Lower leg skin (tissue), 4 donors: ENCODE results near the gene ITGB5. TPM values are rescaled to one million over a fixed set of nuclear protein-coding genes. Genes with fewer than 3 reads are reported as not detected.

Source experiments
- DNase-seq, 2 donors: peaks; one replicate each; pipeline ENCODE4 v3.0.0-alpha.2; 2019; ENCODE audit warnings: low spot score in 2 of 2
- H3K4me3 ChIP-seq: fragments of 200-600 bp; sonication (generic); 2 replicates; pipeline ENCODE4 v1.5.1; 2017; ENCODE audit warnings: mild to moderate bottlenecking, low read depth; ENCODE audit not compliant: poor library complexity, severe bottlenecking
- POLR2A ChIP-seq, 2 donors: fragments of 450-650 bp; IDR thresholded peaks; one replicate each; pipeline ENCODE4 v1.6.1; 2016 to 2017; ENCODE audit warnings: antibody characterized with exemption in 2 of 2, mild to moderate bottlenecking in 1 of 2, moderate library complexity in 1 of 2
- WGBS, 2 donors: methylation state at CpG; one replicate each; pipeline ENCODE4 v1.1.5; 2018; 5-methylcytosine and 5-hydroxymethylcytosine counted together
- intact Hi-C: fragments of 100-400 bp; cut with DNase I; formaldehyde crosslinking; loops from one replicate; pipeline ENCODE4 v1.15.0; 2023; ENCODE audit warnings: low total_unique reads
- total RNA-seq, 4 donors: library from RNA; depleted of rRNA; stranded (reverse); fragments of >200 nt; gene quantifications; one replicate each; pipeline ENCODE4 v1.1.0, GENCODE V29; 2016
- TF ChIP-seq, protein P1 (sequence below), 3 donors: fragments of 450-650 bp; IDR thresholded peaks; one replicate each; pipeline ENCODE4 v1.5.1; 2016; ENCODE audit warnings: antibody characterized with exemption in 3 of 3, mild to moderate bottlenecking in 3 of 3, moderate library complexity in 2 of 3

Gene ITGB5
- total RNA-seq, 4 donors from 2014 or later = 210 to 414 (median 286) TPM

DNA sequence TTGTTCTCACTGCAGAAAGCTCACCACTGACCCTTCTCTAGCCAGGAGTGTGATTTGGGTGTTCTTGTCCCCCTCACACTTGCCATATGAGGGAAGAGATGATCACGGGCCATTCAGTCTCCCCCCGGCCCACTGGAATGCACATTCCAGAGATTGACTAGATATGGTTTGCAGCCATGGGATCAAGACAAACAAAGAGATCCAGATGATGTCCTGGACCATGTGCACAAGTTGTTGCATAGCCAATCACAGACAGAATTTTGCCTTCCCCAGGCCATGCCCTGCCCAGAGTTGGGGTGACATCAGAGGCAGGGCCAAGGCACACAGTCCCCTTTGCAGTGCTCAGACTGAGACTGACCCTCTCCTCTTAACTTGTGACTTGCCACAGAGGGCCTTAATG, 32.6 kb upstream of the ITGB5 start:
- DNase-seq = no peak
- H3K4me3 ChIP-seq = no peak overlapping the region
- WGBS, 2 donors = 48 to 80% methylated on average over 2 of the region's 2 CpGs
- intact Hi-C loops = loop anchor here (2.0 to 10.0 kb wide), 2 partner anchors 63 to 515 kb away; no protein-coding TSS in a partner anchor
- TF ChIP-seq, protein P1, sequence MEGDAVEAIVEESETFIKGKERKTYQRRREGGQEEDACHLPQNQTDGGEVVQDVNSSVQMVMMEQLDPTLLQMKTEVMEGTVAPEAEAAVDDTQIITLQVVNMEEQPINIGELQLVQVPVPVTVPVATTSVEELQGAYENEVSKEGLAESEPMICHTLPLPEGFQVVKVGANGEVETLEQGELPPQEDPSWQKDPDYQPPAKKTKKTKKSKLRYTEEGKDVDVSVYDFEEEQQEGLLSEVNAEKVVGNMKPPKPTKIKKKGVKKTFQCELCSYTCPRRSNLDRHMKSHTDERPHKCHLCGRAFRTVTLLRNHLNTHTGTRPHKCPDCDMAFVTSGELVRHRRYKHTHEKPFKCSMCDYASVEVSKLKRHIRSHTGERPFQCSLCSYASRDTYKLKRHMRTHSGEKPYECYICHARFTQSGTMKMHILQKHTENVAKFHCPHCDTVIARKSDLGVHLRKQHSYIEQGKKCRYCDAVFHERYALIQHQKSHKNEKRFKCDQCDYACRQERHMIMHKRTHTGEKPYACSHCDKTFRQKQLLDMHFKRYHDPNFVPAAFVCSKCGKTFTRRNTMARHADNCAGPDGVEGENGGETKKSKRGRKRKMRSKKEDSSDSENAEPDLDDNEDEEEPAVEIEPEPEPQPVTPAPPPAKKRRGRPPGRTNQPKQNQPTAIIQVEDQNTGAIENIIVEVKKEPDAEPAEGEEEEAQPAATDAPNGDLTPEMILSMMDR (IDR thresholded peaks at IDR 0.05) = no peak
- no peak for TF ChIP-seq POLR2A (IDR thresholded peaks at IDR 0.05)

DNA sequence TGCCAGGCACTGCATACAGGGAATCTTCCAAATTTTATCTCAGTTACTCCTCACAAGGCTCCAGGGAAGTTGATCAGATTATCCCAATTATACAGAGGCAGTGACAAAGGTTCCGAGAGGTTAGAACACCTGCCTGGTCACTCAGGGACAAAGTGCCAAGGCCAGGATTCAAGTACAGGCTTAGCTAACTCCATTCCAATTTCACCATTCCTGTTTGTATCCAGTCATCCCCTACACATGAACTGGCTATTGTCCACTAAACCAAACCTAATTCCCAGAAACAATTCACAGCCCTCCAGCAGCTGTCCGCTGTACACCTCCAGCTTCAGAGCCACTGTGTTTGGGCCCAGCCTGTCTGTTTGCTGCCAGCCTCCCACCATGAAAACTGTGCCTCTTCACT, 31.4 kb upstream of the ITGB5 start:
- intact Hi-C loops = loop anchor here (2.0 kb wide), 1 partner anchor 64 kb away; no protein-coding TSS in a partner anchor
- DNase-seq = no peak
- no peak for TF ChIP-seq POLR2A (IDR thresholded peaks at IDR 0.05)
- TF ChIP-seq, protein P1 (IDR thresholded peaks at IDR 0.05) = no peak
- no peak overlapping the region for H3K4me3 ChIP-seq
- WGBS, 2 donors = 98 to 100% methylated on average over 2 of the region's 2 CpGs

DNA sequence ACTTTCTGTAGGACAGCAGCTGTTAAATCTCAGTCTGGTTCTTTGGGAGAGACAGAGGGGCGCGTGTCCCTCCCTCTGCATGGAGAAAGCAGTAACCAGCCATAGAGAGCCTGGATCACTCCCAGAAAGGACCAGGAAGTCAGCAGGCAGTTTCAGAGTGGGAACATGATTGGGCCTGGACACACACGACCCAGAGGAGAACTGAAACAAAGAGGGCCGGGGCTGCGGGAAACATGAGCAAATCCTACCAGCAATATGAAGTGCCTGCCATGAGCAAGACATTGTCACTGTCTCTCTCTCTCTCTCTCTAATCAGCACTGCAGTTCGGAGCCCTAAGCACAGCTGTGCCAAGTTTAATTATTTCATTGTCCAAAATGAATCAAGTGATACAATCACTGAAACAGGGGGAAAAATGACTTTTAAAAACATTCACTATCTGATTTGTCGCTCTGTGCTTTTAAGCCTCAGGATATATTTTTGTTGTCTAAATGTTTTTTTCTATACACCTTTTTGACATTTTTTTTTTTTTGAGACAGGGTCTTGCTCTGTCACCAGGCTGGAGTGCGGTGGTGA, 29.8 kb upstream of the ITGB5 start:
- H3K4me3 ChIP-seq = no peak overlapping the region
- no peak for DNase-seq
- intact Hi-C loops = no loop called here
- 60 to 65% methylated on average over 8 of the region's 8 CpGs for WGBS, 2 donors
- TF ChIP-seq, protein P1 (IDR thresholded peaks at IDR 0.05) = no peak
- no peak for TF ChIP-seq POLR2A (IDR thresholded peaks at IDR 0.05)

DNA sequence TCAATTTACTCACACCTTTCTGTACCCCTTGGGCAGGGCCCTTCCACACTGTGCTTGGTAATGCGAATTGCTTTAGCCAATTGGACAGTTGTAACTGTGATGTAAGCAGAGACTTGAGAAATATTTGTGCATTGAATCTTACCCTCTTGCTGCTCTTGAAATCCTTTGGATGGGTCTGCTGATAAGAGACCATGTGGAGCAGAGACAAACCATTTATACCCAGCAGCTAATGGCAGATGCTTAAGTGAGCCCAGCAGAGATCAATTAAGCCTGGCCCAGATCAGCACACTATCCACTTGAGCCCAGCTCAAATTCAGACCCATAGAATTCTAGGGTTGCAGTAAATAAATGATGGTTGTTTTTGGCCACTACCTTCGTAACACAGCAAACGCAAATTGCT, 28.1 kb upstream of the ITGB5 start:
- TF ChIP-seq, protein P1 (IDR thresholded peaks at IDR 0.05) = no peak
- TF ChIP-seq POLR2A (IDR thresholded peaks at IDR 0.05) = no peak
- DNase-seq = no peak
- H3K4me3 ChIP-seq = no peak overlapping the region
- 82 to 97% methylated on average over 3 of the region's 3 CpGs for WGBS, 2 donors
- intact Hi-C loops = no loop called here

DNA sequence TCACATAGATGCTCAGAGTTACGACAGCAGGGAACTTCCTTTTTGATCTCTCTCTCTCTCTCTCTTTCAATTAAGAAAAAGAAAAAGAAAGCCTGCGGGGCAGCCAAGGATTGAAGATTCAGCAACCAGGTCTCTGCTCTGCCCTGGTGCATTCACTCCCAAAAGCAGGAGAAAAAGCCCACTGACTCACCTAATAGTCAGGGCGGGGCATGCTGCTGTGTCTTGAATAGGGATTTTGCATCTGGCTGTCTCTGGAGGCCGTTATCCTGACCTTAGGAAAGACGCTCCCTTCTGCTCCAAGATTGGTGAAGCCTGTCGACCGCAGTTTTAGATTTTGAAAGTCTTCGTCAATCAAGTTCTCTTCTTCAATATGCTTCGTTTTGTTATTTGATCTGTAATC, 20.8 kb upstream of the ITGB5 start:
- WGBS, 2 donors = 79 to 82% methylated on average over 9 of the region's 9 CpGs
- H3K4me3 ChIP-seq = no peak overlapping the region
- DNase-seq = no peak
- intact Hi-C loops = no loop called here
- TF ChIP-seq, protein P1 (IDR thresholded peaks at IDR 0.05) = no peak
- no peak for TF ChIP-seq POLR2A (IDR thresholded peaks at IDR 0.05)
